GM18519 (cell line): ENCODE results near the gene FGFRL1.
"Not testable (repeated sequence)": the region's sequence is repeated elsewhere in the genome, so short reads cannot be mapped to it uniquely, and the experiment has no call there.

ENCODE experiments used
- ATAC-seq: cut with Tn5 transposase; IDR thresholded peaks from one replicate; pipeline ENCODE4 v1.9.1; 2021; ENCODE audit warnings: mild to moderate bottlenecking, moderate library complexity; ENCODE audit not compliant: unreplicated experiment, low FRiP score

Gene FGFRL1

DNA sequence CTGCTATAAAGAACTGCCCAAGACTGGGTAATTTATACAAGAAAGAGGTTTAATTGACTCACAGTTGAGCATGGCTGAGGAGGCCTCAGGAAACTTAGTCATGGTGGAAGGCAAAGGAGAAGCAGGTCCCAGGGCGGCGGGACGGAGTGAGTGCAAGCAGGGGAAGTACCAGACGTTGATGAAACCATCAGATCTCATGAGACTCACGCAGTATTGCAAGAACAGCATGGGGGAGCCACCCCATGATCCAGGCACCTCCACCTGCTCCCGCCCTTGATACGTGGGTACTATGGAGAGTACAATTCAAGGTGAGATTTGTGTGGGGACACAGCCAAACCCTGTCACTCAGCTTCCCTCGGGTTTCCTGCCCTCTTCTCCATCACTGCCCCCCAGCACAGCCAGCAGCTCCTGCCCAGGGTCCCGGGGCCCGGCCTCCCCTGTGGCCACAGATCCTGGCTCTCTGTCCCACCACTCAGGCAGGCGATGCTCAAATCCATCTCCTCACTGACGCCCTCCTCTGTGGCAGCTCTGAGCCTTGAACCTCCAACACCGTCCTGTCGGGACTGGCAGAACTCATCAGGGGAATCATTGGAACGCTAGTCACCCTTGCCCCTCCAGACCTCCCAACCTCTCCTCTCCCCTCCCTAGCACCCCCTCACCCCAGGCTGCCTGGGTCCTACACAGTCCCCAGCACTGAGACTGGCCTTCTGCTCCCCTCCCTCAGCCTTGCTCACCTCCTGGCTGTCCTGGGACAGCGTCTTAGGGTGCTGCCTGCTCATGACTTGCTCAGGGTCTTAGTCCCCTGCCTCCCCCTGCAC, 37.6 kb downstream of the FGFRL1 start:
- ATAC-seq: no peak

DNA sequence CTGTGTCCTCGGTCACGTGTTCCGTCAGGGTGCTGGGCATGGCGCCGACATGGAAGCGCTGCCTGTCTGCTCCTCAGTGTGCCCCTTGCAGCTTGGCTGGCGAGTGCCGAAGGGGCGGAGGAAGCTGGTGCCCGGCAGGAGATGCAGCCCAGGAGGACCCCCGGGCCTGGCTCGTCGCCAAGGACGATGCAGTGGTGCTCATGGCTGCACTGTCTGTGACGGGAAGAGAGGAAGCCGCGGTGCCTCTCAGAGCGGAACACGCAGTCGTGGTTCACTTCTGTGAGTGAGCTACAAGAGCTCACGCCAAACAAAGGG, 38.1 kb downstream of the FGFRL1 start:
- no peak for ATAC-seq

GRCh38 chr4:1050486-1051213, 39.2 kb downstream of the FGFRL1 start:
- ATAC-seq: no peak

- ATAC-seq: no peak
Measured at GRCh38 chr4:1051472-1051871, 40.0 kb downstream of the FGFRL1 start.

GRCh38 chr4:1052231-1052671, 40.8 kb downstream of the FGFRL1 start:
- ATAC-seq: no peak

DNA sequence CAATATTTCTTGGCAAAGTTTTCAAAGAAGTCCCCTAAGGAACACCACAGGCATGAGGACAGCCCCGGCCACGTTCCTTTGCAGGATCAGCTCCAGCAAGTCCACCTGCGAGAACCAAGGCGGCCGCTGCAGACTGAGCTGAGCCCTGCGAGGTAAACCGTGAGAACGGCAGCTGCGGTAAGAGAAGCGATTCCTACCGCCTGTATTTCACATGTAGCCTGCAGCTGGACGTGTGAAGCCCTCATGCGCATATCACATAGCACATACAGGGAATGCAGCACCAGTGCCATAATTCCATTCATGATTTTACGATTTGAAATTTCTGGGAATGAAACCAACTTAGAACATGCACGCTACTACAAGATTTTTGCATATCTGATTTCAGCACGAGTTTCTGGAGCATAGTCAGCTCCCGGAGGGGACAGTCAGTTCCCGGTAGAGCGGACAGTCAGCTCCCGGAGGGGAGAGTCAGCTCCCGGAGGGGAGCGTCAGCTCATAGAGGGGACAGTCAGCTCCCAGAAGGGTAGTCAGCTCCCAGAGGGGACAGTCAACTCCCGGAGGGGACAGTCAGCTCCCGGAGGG, 41.7 kb downstream of the FGFRL1 start:
- ATAC-seq: no peak

GRCh38 chr4:1053891-1054290, 42.5 kb downstream of the FGFRL1 start:
- ATAC-seq: not testable (repeated sequence)

GRCh38 chr4:1054696-1055242, 43.3 kb downstream of the FGFRL1 start:
- not testable (repeated sequence) for ATAC-seq

DNA sequence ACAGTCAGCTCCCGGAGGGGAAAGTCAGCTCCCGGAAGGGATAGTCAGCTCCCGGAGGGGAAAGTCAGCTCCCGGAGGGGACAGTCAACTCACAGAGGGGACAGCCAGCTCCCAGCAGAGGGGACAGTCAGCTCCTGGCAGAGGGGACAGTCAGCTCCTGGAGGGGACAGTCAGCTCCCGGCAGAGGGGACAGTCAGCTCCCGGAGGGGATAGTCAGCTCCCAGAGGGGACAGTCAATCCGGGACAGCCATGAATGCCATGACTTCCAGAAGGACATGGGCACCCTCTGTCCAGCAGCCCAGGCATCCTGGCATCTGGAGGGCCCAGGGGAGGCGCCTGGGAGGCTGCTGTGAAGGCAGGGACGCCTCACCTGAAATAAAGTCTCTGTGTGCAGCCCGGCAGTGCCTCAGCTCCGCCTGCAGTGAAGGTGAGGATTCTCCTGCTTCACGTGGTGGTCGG, 43.8 kb downstream of the FGFRL1 start:
- ATAC-seq: not testable (repeated sequence)

GRCh38 chr4:1055721-1056590, 44.5 kb downstream of the FGFRL1 start:
- no peak for ATAC-seq

GRCh38 chr4:1056671-1057402, 45.4 kb downstream of the FGFRL1 start:
- no peak for ATAC-seq

GRCh38 chr4:1057403-1057745, 45.9 kb downstream of the FGFRL1 start:
- ATAC-seq: no peak

GRCh38 chr4:1058198-1058996, 47.0 kb downstream of the FGFRL1 start:
- no peak for ATAC-seq

GRCh38 chr4:1058997-1059665, 47.7 kb downstream of the FGFRL1 start:
- ATAC-seq: no peak

DNA sequence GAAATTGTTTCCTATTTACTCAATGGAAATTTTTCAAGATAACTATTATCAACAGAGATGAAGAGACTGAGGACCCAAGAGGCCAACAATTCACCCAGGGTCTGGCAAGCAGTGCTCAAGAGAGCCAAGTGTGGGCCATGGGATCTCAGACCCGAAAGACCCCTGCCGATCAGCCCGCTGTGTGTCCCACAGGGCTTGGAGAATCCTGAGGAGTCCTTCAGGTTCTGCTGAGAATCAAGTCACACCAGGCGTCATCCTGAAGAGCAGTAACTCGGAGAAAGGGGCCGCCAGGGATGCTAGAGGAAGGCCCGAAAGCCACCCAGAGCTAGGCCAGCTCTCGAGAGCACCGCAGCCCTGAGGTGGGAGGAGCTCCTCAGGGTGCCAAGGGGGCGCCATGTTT, 48.7 kb downstream of the FGFRL1 start:
- no peak for ATAC-seq

- no peak for ATAC-seq
Measured at GRCh38 chr4:1060621-1061020, 49.2 kb downstream of the FGFRL1 start.

- ATAC-seq: no peak
Measured at GRCh38 chr4:1061056-1061700, 49.8 kb downstream of the FGFRL1 start.

DNA sequence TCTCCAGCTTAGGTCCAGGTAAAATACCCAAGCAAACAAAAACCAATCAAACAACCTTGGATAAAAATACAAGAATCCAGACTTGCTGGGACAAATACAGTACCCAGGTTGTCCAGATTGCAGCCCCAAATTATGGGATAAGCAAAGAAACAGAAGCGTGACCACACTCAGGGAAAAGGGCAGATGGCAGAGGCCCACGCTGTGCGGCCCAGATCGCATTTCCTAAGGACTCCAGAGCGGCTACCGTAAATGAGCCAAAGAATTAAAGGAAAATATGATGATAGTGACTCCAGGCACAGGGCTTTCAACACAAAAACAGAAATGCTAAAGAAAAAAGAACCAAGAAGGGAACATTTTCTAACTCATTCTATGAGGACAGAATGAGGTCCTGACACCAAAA, 50.3 kb downstream of the FGFRL1 start:
- ATAC-seq: no peak
